ENCODE measurements around the gene PLXNA2. TPM values are rescaled to one million over a fixed set of nuclear protein-coding genes. Genes with fewer than 3 reads are reported as not detected.

PLXNA2 gene
- total and polyA plus RNA-seq, 2 donors (not counting 3 experiments of a cell fraction or from before 2014, with no cell fraction given) = 42.6 to 229 TPM

- no peaks in the 10 kb centered on the region for H4K20me1 ChIP-seq (replicated peaks; ENCODE audit: control insufficient read depth, extremely low read depth, insufficient read depth, low read length)
- BruUV-seq (replicated peaks) = no TSS peak
- H3K4me3 ChIP-seq (replicated peaks in 1 of 3; ENCODE audit: insufficient read depth in 1 of 3, low read depth in 1 of 3, low read length in 3 of 3) = no peak overlapping the region
- H2AFZ ChIP-seq (ENCODE audit: low read depth, low read length) = no peak overlapping the region
- TF ChIP-seq JUN (IDR thresholded peaks at IDR 0.05; ENCODE audit: borderline replicate concordance, insufficient read depth, insufficient read length, low read depth) = no peak
- TF ChIP-seq POLR2AphosphoS5 (IDR thresholded peaks at IDR 0.05; ENCODE audit: insufficient read depth, low read depth, low read length) = no peak
- TF ChIP-seq CTCF (IDR thresholded peaks at IDR 0.05; ENCODE audit: extremely low read depth in 1 of 2, insufficient read depth in 1 of 2, low read depth in 1 of 2, low read length in 2 of 2) = no peak
- TF ChIP-seq MAX (IDR thresholded peaks at IDR 0.05; ENCODE audit: insufficient read depth, insufficient read length) = no peak
- no peak for TF ChIP-seq FOS (IDR thresholded peaks at IDR 0.05; ENCODE audit: borderline replicate concordance, insufficient read depth, low read length)
- no peak for TF ChIP-seq GATA2 (IDR thresholded peaks at IDR 0.05; ENCODE audit: insufficient read depth, insufficient read length, low read depth, low read length)
- no peak for TF ChIP-seq EZH2 (IDR thresholded peaks at IDR 0.05; ENCODE audit: borderline replicate concordance, low read depth, low read length, severe bottlenecking)
- TF ChIP-seq MYC (IDR thresholded peaks at IDR 0.05; ENCODE audit: low read depth, low read length) = no peak
- no peak for TF ChIP-seq POLR2A (IDR thresholded peaks at IDR 0.05; ENCODE audit: low read depth, low read length)
- H3K9me1 ChIP-seq (replicated peaks; ENCODE audit: control insufficient read depth, extremely low read depth, insufficient read depth, low read length) = no peaks in the 10 kb centered on the region
- no peak for FAIRE-seq
- intact Hi-C loops (cut with micrococcal nuclease) = no loop called here
- ChIA-PET POLR2A (no interaction called here), CTCF (no interaction called here)
- H3K27ac ChIP-seq (ENCODE audit: insufficient read depth, low read depth, low read length) = no peak overlapping the region
- peaks cover 10% of the 10 kb centered on the region for H3K4me1 ChIP-seq (ENCODE audit: control insufficient read depth, extremely low read depth, insufficient read depth, low read length)
- peaks cover 11 to 15% of the 10 kb centered on the region in 2 experiments for H3K36me3 ChIP-seq (ENCODE audit: control insufficient read depth in 2 of 2, extremely low read depth in 1 of 2, insufficient read depth in 2 of 2, low read length in 2 of 2)
- no peak overlapping the region for H3K9ac ChIP-seq (replicated peaks; ENCODE audit: extremely low read depth, insufficient read depth, low read length)
- H3K9me3 ChIP-seq (replicated peaks; ENCODE audit: control insufficient read depth, insufficient read depth, low read length) = no peaks in the 10 kb centered on the region
- H3K79me2 ChIP-seq (ENCODE audit: control insufficient read depth, insufficient read depth, low read length) = peaks cover 94% of the 10 kb centered on the region
- dilution Hi-C loops (cut with MboI; ENCODE audit: extremely low pct_ligation_motif_present, low sequenced_read_pairs) = no loop called here
- H3K27me3 ChIP-seq (ENCODE audit: control insufficient read depth in 2 of 2, insufficient read depth in 2 of 2, low read length in 2 of 2) = no peaks in the 10 kb centered on the region
- H3K4me2 ChIP-seq (ENCODE audit: insufficient read depth, low read length) = no peak overlapping the region
- DNase-seq (ENCODE audit: low read depth, low spot score) = peak; percentile 12
Measured at GRCh38 chr1:208108213-208108608, 136.0 kb downstream of the PLXNA2 start.
